GM23338 (cell line): ENCODE results near the gene EVA1B. TPM values are rescaled to one million over a fixed set of nuclear protein-coding genes. Genes with fewer than 3 reads are reported as not detected.

Experiments used
- ATAC-seq: fragments of 200-7000 bp; cut with Tn5 transposase; 3 replicates; pipeline ENCODE4 v1.9.1; 2020
- DNase-seq: peaks from one replicate; pipeline ENCODE4 v3.0.0-alpha.2; 2015; ENCODE audit warnings: low spot score
- H2AFZ ChIP-seq: fragments of 200-600 bp; sonication (generic); 2 replicates; pipeline ENCODE4 v1.8.0; 2016; ENCODE audit warnings: antibody characterized with exemption, mild to moderate bottlenecking, moderate library complexity
- H3F3A ChIP-seq: fragments of 200-600 bp; sonication (generic); replicated peaks from 2 replicates; pipeline ENCODE4 v1.8.0; 2017; ENCODE audit warnings: antibody characterized with exemption, mixed run types, low read depth
- H3K27ac ChIP-seq: fragments of 200-600 bp; sonication (generic); 2 replicates; pipeline ENCODE4 v1.6.1; 2016; ENCODE audit warnings: low read depth
- H3K27me3 ChIP-seq: fragments of 200-600 bp; sonication (generic); 2 replicates; pipeline ENCODE4 v1.8.0; 2016; ENCODE audit warnings: mild to moderate bottlenecking, mixed run types, moderate library complexity; ENCODE audit not compliant: insufficient read depth
- H3K36me3 ChIP-seq: fragments of 200-600 bp; sonication (generic); 2 replicates; pipeline ENCODE4 v1.8.0; 2016; ENCODE audit warnings: mild to moderate bottlenecking; ENCODE audit not compliant: insufficient read depth
- H3K4me1 ChIP-seq: fragments of 200-600 bp; sonication (generic); 2 replicates; pipeline ENCODE4 v1.8.0; 2016; ENCODE audit warnings: mild to moderate bottlenecking, moderate library complexity; ENCODE audit not compliant: insufficient read depth
- H3K4me2 ChIP-seq: fragments of 200-600 bp; sonication (generic); 2 replicates; pipeline ENCODE4 v1.7.1; 2017; ENCODE audit warnings: mixed run types
- H3K4me3 ChIP-seq: fragments of 200-600 bp; sonication (generic); 2 replicates; pipeline ENCODE4 v1.6.1; 2016; ENCODE audit warnings: mixed run types
- H3K79me2 ChIP-seq: fragments of 200-600 bp; sonication (generic); replicated peaks from 2 replicates; pipeline ENCODE4 v1.8.0; 2017; ENCODE audit warnings: mild to moderate bottlenecking; ENCODE audit not compliant: insufficient read depth
- H3K9me2 ChIP-seq: fragments of 200-600 bp; sonication (generic); 2 replicates; pipeline ENCODE4 v1.8.0; 2017; ENCODE audit not compliant: insufficient read depth
- H4K20me1 ChIP-seq: fragments of 200-600 bp; sonication (generic); replicated peaks from 2 replicates; pipeline ENCODE4 v1.8.0; 2017; ENCODE audit warnings: mild to moderate bottlenecking; ENCODE audit not compliant: insufficient read depth
- H3K27ac Mint-ChIP-seq: 2 replicates; pipeline ENCODE4 v1.8.0; 2020; ENCODE audit warnings: inconsistent platforms, mild to moderate bottlenecking, moderate library complexity, mixed read lengths
- H3K27me3 Mint-ChIP-seq: 3 replicates; pipeline ENCODE4 v1.8.0; 2022; ENCODE audit warnings: low read depth, mild to moderate bottlenecking, moderate library complexity, mixed read lengths, inconsistent platforms; ENCODE audit not compliant: insufficient read depth, poor library complexity
- H3K36me3 Mint-ChIP-seq: 3 replicates; pipeline ENCODE4 v1.8.0; 2021; ENCODE audit warnings: low read depth, mild to moderate bottlenecking, inconsistent platforms, moderate library complexity, mixed read lengths
- H3K4me1 Mint-ChIP-seq: 3 replicates; pipeline ENCODE4 v1.8.0; 2020; ENCODE audit warnings: mild to moderate bottlenecking, inconsistent platforms, mixed read lengths
- H3K4me3 Mint-ChIP-seq: 3 replicates; pipeline ENCODE4 v1.8.0; 2021; ENCODE audit warnings: moderate library complexity, mild to moderate bottlenecking, inconsistent platforms, mixed read lengths
- H3K9me3 Mint-ChIP-seq: 3 replicates; pipeline ENCODE4 v1.8.0; 2020; ENCODE audit warnings: moderate library complexity, mild to moderate bottlenecking, inconsistent platforms, mixed read lengths
- CREB1 ChIP-seq: fragments of 250-450 bp; sonication (Bioruptor Pico); IDR thresholded peaks from 2 replicates; pipeline ENCODE4 v1.5.0; 2020; ENCODE audit warnings: low read depth, mild to moderate bottlenecking, moderate library complexity
- EZH2 ChIP-seq: fragments of 200-600 bp; sonication (generic); IDR thresholded peaks from one replicate; pipeline ENCODE4 v1.8.0; 2017; ENCODE audit warnings: antibody characterized with exemption, mild to moderate bottlenecking, low read depth; ENCODE audit not compliant: unreplicated experiment
- EZH2phosphoT487 ChIP-seq: fragments of 200-600 bp; sonication (generic); IDR thresholded peaks from one replicate; pipeline ENCODE4 v1.8.1; 2018; ENCODE audit warnings: antibody characterized with exemption; ENCODE audit not compliant: unreplicated experiment
- JUNB ChIP-seq: IDR thresholded peaks from one replicate; pipeline ENCODE4 v1.6.1; 2016; ENCODE audit warnings: antibody characterized with exemption; ENCODE audit not compliant: unreplicated experiment
- POLR2AphosphoS5 ChIP-seq: IDR thresholded peaks from 2 replicates; pipeline ENCODE4 v1.6.1; 2016; ENCODE audit warnings: antibody characterized with exemption, low read depth
- STAT1 ChIP-seq: IDR thresholded peaks from one replicate; pipeline ENCODE4 v1.6.1; 2016; ENCODE audit warnings: antibody characterized with exemption; ENCODE audit not compliant: unreplicated experiment
- ZNF114 ChIP-seq: fragments of 250-450 bp; sonication (Bioruptor Pico); IDR thresholded peaks from 2 replicates; pipeline ENCODE4 v1.5.0; 2020; ENCODE audit warnings: mild to moderate bottlenecking, moderate library complexity
- ZNF331 ChIP-seq: fragments of 250-450 bp; sonication (Bioruptor Pico); IDR thresholded peaks from 2 replicates; pipeline ENCODE4 v1.5.0; 2020; ENCODE audit warnings: low read depth, mild to moderate bottlenecking, moderate library complexity
- polyA plus RNA-seq: library from polyadenylated mRNA; unstranded; fragments of >200 nt; fragmentation: Nextera tagmentation; extraction: Ambion mirVana; gene quantifications from 2 replicates; pipeline ENCODE4 v1.2.1, GENCODE V29; 2016
- total RNA-seq: library from RNA; depleted of rRNA; stranded (reverse); fragments of >200 nt; shearing (Covaris generic); gene quantifications from 2 replicates; pipeline ENCODE4 v1.2.3, GENCODE V29; 2014
- TF ChIP-seq, protein P1 (sequence below), 2 experiments: fragments of 200-600 bp in 1 of 2; sonication (generic) in 1 of 2; conservative IDR thresholded peaks; 2 replicates each; pipeline versions ENCODE4 v1.5.1 to v1.6.1; 2016 to 2017; ENCODE audit warnings: antibody characterized with exemption in 2 of 2, low read depth in 2 of 2, mild to moderate bottlenecking in 2 of 2, moderate library complexity in 1 of 2
- TF ChIP-seq, protein P2 (sequence below): IDR thresholded peaks from one replicate; pipeline ENCODE4 v1.6.1; 2018; ENCODE audit warnings: antibody characterized with exemption; ENCODE audit not compliant: unreplicated experiment
- TF ChIP-seq, protein P3 (sequence below): IDR thresholded peaks from 2 replicates; pipeline ENCODE4 v1.6.1; 2016; ENCODE audit warnings: antibody characterized with exemption

EVA1B gene
- total and polyA plus RNA-seq, 2 experiments from 2014 or later = 9.2 to 27.3 TPM

DNA sequence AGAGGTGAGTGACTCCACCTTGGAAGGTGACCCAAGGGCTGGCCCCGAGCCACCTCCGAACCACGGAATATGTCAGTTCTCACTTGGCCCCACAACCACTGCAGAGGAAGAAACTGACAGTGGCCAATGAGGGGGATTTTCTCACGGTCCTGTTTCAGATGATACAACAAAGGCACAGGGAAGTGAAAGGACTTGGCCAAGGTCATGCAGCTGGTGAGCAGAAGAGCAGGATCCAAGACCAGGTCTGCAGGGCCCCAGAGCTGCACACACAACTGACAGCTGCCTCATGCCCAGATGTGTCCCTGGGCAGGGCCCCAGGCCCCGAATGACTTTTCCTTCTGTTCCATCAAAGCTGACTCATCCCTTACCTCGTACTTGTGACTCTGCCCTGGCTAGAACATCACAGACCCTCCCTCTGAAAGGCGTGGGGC lies 25.8 kb upstream of the EVA1B start (continued):
- no peak for TF ChIP-seq CREB1 (CRISPR knock-in tag)
- TF ChIP-seq, protein P1, sequence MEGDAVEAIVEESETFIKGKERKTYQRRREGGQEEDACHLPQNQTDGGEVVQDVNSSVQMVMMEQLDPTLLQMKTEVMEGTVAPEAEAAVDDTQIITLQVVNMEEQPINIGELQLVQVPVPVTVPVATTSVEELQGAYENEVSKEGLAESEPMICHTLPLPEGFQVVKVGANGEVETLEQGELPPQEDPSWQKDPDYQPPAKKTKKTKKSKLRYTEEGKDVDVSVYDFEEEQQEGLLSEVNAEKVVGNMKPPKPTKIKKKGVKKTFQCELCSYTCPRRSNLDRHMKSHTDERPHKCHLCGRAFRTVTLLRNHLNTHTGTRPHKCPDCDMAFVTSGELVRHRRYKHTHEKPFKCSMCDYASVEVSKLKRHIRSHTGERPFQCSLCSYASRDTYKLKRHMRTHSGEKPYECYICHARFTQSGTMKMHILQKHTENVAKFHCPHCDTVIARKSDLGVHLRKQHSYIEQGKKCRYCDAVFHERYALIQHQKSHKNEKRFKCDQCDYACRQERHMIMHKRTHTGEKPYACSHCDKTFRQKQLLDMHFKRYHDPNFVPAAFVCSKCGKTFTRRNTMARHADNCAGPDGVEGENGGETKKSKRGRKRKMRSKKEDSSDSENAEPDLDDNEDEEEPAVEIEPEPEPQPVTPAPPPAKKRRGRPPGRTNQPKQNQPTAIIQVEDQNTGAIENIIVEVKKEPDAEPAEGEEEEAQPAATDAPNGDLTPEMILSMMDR (conservative IDR thresholded peaks at IDR 0.05; ENCODE audit: low read depth in 2 of 2) = no peak
- TF ChIP-seq, protein P2, sequence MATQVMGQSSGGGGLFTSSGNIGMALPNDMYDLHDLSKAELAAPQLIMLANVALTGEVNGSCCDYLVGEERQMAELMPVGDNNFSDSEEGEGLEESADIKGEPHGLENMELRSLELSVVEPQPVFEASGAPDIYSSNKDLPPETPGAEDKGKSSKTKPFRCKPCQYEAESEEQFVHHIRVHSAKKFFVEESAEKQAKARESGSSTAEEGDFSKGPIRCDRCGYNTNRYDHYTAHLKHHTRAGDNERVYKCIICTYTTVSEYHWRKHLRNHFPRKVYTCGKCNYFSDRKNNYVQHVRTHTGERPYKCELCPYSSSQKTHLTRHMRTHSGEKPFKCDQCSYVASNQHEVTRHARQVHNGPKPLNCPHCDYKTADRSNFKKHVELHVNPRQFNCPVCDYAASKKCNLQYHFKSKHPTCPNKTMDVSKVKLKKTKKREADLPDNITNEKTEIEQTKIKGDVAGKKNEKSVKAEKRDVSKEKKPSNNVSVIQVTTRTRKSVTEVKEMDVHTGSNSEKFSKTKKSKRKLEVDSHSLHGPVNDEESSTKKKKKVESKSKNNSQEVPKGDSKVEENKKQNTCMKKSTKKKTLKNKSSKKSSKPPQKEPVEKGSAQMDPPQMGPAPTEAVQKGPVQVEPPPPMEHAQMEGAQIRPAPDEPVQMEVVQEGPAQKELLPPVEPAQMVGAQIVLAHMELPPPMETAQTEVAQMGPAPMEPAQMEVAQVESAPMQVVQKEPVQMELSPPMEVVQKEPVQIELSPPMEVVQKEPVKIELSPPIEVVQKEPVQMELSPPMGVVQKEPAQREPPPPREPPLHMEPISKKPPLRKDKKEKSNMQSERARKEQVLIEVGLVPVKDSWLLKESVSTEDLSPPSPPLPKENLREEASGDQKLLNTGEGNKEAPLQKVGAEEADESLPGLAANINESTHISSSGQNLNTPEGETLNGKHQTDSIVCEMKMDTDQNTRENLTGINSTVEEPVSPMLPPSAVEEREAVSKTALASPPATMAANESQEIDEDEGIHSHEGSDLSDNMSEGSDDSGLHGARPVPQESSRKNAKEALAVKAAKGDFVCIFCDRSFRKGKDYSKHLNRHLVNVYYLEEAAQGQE = no peak
- no peak for TF ChIP-seq ZNF114 (CRISPR knock-in tag)
- no peak for TF ChIP-seq JUNB
- no peak for TF ChIP-seq ZNF331 (CRISPR knock-in tag)
- TF ChIP-seq EZH2phosphoT487 = no peak
- TF ChIP-seq EZH2 = no peak
- no peak for TF ChIP-seq POLR2AphosphoS5
- TF ChIP-seq, protein P3, sequence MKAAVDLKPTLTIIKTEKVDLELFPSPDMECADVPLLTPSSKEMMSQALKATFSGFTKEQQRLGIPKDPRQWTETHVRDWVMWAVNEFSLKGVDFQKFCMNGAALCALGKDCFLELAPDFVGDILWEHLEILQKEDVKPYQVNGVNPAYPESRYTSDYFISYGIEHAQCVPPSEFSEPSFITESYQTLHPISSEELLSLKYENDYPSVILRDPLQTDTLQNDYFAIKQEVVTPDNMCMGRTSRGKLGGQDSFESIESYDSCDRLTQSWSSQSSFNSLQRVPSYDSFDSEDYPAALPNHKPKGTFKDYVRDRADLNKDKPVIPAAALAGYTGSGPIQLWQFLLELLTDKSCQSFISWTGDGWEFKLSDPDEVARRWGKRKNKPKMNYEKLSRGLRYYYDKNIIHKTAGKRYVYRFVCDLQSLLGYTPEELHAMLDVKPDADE = no peak

GRCh38 chr1:36346741-36347370 lies 23.4 kb upstream of the EVA1B start:
- no peaks in the 10 kb centered on the region for H3K9me2 ChIP-seq
- H2AFZ ChIP-seq = no peak overlapping the region
- no peaks in the 10 kb centered on the region for H3K27me3 ChIP-seq
- peaks cover 5% of the 10 kb centered on the region for H3K4me1 Mint-ChIP-seq
- DNase-seq = no peak
- peaks cover 35% of the 10 kb centered on the region for H3K36me3 Mint-ChIP-seq
- H3K27ac Mint-ChIP-seq = no peak overlapping the region
- 0 out of 2 replicates have a peak, but pooled peaks cover 6% of the 10 kb centered on the region for H3K36me3 ChIP-seq
- no peak overlapping the region for H3K4me2 ChIP-seq
- H3K79me2 ChIP-seq = no peaks in the 10 kb centered on the region
- H3K9me3 Mint-ChIP-seq = no peaks in the 10 kb centered on the region
- H3F3A ChIP-seq = no peaks in the 10 kb centered on the region
- H3K4me1 ChIP-seq = no peaks in the 10 kb centered on the region
- H3K27me3 Mint-ChIP-seq = peaks cover 7% of the 10 kb centered on the region
- no peak overlapping the region for H3K27ac ChIP-seq
- no peak overlapping the region for H3K4me3 Mint-ChIP-seq
- ATAC-seq = no peak
- no peak overlapping the region for H3K4me3 ChIP-seq
- H4K20me1 ChIP-seq = no peaks in the 10 kb centered on the region
- TF ChIP-seq, protein P2 = no peak
- TF ChIP-seq STAT1 = no peak
